Central memory CD4-positive, alpha-beta T cell (primary cell): ENCODE measurements around the gene ARHGAP27.

Experiments
- DNase-seq: peaks from one replicate; pipeline ENCODE4 v3.0.0; 2022

The ARHGAP27 gene

DNA sequence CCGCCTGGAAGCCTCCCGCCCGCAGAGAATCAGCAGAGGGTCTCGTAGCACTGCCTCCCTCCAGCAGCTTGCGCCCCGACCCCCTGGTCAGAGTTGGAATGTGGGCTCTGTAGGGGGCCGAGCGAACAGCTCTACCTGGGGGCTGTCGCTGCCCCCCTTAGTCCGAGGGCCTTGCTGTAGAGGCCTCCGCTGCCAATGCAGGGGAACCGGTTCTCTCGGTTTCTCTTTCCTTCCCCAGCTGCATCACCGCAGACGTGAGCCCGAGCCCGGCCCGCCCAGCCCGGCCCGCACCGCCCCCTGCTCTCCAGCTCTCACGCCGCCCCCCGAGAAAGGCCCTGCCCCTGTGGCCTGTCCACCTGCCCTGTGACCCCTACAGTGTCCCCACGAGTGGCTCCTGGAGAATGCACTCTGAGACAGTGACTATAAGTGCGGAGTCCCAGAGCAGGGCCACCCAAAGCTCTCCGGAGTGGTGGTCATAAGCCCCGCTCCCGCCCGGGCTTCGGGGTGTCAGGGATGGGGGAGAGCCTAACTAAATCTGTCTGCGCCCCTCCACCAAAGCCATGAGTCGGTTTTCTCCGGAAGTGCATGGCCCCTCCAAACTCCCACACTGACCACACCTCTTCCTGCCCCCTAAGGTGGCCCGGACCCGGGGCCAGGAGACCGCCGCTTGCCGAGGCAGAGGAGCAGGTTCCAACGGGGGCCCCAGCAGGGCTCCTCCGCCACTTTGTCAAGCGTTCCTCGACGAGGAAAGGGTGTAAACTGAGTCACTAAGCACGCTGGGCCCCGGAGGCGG is 1.7 kb downstream of the ARHGAP27 start:
- no peak for DNase-seq

DNA sequence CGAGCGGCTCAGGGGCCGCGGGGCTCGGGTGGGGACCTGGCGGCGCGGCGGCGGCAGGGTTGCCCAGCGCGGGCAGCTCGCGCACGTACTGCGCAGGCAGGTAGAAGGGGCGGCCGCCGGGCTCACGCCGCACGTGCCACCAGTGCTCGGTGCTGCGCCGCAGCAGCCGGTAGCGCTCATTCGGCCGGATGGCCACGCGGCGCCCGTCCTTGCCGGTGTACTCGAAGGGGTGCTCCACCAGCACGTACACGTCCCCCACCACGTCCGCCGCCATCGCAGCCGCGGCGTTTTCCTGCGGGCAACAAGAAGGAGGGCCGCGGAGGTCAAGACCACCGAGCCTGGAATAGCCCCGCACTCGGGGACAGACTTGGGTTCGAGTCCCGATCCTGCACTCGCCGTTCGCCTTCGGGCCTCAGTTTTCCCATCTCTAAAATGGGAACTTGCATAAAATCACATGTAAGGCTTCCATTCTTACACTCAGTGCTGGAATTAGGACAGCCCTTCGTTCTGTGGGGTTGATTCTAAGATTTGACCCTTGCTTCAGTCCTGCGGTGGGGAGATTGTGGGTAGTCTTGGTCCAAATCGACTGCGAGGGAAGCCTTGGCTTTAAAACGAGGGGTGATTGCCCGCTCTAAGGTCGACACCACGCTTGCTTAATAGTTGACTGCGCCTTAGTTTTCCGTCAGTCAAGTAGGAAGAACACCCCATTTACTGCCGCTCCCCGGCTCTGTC is 2.5 kb downstream of the ARHGAP27 start:
- no peak for DNase-seq

DNA sequence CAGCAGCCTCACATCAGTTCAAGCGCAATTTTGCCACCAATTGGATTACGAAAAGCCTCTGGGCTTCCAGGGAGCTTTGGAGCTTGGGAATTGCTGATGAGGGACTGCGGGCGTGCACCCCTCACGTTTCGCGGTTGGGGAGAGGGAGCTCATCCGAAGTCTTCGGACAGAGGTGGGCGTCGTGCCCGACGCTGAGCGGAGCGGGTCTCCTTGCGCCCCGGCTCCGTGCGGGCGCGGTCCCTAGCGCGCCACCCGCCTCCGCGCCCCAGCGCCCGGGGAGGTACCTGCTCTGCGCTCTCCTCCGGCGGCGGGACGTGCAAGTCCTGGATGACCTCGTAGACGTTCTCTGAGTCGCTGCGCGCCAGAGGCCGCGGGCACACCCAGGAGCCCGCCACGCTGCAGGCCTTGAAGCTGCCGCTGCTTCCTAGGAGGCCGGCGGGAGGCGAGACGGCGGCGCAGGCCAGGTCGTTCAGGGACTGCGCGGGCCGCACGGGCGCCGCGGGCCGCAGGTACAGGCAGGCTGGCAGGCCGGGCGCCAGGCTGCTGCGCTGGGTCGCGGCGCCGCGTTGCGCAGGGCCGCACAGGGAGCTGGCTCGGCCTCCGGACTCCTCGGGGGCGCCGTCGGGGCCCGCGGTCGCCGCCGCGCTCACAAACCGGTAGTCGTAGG is 3.2 kb downstream of the ARHGAP27 start:
- no peak for DNase-seq

DNA sequence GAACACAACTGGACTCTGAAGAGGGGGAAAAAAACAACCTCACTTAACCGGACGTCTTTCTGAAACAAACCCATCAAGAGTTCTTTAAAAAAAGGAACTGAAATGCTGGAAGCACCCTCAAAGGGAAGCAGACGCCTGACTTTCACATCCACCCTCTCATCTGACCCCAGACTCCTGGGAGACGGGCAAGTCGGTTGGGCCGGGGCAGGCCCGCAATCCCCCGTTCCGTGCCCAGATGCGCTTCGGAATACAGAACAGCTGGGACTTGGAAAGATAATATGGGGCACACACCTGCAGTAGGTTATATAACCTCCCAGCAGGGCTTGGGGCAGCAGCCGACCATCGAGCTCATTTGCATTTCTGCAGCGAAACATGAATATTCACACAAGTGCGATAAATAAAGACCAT is 3.7 kb downstream of the ARHGAP27 start:
- DNase-seq: no peak

DNA sequence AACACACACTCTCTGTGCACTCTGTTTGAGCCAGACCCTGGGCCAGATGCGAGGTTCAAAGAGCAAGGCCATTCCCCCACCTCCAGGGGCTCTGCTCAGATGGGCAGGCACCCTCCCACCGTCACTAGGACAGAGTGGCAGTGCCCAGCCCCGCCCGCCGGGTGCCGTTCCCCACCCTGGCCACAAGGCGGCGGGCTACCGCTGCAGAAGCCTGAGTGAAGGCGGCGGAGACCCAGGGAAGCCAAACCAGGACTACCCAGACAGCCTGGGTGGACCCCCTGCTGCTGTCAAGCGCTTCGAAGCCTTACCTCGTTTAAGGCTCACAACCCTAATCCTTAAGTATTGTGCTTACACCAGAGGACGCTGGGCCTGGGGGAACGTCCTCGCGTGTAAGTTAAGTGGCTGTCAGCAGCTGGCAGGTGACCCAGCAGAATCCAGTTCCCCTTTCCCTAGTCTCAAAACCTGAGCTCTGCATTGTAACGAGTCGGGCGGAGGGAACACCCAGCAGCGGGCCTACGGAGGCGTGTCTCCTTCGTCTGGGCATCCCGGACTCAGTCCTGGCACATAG is 4.5 kb downstream of the ARHGAP27 start:
- peak; percentile 74 for DNase-seq

DNA sequence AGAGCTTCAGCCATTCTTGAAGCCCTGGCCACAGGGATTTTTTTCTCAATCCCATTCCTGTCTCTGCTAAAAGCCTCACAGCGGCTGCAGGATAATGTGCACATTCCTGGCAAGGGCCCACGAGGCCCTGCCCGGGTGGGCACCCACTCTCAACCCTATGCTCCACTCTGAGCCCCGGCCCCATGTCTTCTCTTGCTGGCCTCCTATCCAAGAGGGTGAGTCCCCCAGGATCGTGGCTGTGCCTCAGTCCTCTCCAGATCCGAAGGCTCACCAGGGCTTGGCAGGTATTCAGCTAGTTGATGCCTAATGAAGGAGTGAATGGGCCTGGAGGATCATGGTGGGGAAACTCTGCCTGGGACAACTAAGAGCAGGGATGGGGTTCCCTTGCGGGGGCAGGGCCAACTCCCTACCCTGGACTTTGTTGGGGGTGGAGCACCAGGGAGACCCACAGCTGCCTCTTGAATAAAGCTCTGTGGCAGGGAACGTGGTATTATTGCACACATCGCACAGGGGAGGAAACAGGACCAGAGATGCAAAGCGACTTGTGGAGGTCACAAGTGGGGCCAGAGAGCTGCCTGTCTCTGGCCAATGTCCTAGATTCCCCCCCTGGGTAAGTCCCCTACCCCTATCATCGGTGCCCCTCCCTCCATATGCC is 5.4 kb downstream of the ARHGAP27 start:
- no peak for DNase-seq

DNA sequence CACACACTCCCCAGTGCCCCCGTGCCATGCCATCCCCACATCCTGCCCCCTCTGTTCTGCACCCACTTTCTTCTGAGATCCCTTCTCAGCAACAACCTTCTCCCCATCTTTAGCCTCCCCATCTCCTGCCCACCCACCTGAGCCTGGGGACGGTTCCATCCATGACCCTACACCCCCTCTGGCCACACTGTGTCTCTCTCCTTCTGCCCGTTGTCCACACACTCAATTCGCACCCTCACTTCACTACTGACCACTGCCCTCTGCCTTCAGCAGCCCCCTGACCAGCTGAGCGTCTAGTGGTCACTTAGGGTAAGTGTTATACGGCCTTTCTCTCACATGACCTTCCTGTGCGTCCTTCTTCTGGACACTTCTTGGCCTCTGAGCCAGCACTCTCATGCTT is 6.1 kb downstream of the ARHGAP27 start:
- DNase-seq: no peak

DNA sequence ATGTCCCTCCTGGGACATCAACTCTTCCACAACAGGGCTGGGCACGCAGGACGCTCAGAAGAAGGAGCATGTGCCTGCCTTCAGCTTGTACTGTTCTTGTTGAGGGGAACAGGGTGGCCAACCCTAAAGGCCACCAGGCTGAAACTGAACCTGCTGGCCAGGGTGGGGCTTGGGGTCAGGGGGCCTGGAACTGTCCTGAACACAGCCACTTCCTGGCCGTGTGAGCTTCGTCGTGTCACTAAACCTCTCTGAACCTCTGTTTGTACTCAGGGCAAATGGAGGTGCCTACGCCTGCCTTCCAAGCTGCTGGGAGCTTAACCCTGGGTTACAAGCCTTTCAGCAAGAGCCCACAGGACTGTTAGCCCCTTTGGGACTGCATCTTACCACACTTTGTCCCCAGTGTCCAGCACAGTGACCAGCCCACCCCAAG is 6.7 kb downstream of the ARHGAP27 start:
- no peak for DNase-seq

DNA sequence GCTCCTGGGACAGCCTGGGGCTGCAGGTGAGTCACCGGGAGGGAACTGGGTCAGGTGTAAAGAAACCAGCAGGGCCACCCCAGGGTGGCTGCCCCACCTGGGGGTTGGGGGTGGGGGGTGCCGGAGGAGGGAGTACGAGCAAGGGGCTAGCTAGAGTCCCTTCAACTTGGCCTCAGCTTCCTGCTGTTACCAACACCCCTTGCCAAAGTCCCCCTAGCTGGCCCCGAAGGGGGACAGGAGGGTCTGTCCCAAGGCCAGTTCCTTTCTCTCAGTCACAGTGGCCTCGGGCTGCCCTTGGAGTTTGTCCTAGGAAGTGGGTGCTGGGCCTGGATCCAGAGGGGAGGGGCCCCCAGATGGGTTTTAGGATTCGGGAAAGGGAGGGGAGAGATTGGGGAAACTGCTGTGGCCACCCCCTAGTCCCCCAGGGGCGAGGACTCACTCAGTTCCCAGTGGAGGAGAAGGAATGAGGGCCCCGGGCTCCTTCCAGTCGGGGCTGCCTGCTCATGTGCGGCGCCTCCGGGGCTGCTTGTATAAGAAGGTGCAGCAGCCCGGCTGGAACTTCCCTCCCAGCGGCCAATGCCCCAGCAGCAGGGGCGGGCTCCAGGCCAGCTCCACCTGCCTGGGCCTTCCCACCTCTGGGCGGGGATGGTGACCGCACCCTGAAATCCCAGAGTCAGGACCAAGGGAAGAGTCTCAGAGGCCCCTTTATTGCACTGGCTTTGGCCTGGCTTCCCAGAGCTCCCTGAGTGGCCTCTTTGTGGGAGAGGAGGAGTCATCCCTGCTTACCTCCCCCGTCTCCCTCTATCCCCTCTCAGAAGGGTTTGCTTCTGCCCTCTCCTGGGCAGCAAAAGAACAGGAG is 7.3 kb downstream of the ARHGAP27 start:
- DNase-seq: no peak

DNA sequence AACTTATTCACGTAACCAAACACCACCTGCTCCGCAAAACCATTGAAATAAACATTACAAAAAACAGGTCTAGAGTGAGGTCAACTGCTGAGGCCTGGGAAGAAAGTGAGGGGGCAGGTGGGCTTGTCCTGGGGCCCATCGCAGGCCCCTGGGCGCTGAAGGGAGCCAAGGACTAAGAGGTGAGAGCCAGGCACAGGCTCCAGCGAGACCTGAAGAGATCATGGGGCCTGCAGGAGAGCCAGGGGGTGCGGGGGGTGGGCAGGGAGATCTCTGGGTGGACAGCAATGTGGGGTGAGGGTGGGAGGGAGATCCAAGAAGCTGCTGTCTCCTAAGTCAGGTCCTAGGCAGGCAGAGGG is 7.9 kb downstream of the ARHGAP27 start:
- no peak for DNase-seq

DNA sequence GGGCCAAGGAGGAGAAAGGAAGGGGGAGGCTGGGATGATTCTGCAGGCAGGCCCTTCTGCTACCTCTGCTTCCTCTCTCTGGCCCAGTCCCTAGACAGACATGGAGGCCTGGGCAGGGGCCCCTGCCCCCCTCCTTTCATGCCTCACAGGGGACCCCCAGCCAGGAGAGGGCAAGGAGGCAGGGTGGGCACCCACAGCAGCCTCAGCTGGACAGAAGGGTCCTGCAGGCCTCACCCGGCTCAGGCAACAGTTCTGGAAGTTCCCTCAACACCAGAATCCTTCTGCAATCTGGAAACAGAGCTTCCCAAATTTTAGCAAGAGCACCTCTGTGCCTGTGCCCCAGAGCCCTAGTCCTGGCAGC is 8.7 kb downstream of the ARHGAP27 start:
- no peak for DNase-seq

DNA sequence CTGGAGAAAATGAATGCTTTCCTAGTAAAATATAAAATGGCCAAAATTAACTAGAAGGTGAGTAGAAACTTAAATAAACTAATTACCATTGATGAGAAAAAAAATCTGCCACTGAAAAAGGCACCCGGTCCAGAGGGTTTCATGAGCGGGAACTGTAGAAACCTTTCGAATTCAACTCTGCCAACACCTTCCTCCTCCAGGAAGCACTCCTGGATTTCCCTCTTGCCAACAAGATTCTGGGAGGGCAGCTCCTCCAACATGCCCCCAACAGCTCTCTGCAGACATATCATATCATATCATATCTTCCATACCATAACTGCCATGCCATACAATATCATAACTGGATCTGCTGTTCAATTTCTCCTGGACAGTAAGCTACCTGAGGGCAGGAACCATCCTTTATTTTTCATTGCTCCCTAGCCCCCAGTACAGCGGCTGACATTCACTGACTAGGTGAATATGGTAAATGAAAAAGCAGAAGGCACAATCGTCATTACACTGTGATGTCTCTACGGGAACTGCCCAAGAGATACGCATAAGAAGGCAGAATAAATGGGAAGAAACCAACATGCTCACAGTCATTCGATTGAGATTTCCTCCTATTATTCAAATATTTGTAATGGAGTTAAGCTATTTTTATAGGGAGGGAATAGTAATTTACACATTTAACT is 9.2 kb downstream of the ARHGAP27 start:
- no peak for DNase-seq

DNA sequence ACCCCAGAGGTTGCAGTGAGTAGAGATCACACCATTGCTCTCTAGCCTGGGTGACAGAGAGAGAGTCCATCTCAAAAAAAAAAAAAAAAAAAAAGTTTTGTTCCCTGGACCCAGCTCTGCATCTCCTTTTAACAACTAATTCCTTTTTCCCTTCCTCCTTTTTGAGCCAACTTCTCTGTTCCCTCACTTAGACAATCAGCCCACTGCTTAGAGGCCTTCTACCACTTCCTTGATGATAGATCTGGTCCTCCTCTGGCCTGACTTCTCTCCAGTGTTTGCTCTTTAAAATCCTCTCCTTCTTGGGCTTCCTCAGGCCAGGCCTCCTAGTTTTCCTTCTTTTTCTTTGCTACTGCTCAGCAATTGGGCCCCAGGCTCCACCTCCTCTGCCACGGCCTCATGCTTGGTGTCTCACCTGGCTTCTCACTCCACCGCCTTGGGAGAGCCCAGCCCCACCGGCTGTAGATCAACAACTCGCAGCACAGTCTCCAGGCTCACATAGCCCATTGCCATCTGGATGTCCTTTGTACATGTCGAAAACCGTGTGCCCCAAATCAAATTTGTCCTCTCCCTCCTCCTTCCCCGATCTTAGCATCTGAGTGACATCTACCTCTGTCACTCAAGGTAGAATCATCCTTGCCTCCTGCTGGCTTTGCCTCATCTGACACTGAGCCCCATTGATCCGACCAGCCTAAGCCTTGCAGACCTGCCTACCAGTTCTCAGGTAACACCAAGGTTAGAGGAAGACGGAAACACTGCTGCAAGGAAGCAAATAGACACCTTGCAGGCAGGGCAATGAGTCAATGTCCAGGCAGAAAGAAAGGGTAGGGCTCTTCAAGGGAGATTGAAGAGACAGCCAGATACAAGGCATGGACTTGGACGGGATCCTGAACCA is 17.4 kb downstream of the ARHGAP27 start:
- DNase-seq: no peak

DNA sequence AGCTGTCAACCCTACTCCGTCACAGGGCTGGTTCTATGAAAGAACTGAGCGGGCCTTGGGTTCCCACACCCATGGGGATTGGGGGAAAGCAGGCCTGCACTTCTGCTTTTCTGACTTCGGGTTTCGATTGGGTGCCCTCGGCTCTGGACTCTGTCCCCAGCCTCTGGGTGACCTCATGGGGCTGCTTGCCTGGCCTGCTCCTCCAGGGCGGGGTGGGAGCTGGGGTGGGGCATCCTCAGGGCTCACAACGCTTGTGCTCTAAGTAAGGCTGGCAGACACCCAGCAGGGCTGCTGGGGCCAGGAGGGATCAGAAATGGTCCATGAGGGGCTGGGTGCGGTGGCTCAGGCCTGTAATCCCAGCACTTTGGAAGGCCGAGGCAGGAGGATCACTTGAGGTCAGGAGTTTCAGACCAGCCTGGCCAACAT is 19.2 kb downstream of the ARHGAP27 start:
- no peak for DNase-seq

DNA sequence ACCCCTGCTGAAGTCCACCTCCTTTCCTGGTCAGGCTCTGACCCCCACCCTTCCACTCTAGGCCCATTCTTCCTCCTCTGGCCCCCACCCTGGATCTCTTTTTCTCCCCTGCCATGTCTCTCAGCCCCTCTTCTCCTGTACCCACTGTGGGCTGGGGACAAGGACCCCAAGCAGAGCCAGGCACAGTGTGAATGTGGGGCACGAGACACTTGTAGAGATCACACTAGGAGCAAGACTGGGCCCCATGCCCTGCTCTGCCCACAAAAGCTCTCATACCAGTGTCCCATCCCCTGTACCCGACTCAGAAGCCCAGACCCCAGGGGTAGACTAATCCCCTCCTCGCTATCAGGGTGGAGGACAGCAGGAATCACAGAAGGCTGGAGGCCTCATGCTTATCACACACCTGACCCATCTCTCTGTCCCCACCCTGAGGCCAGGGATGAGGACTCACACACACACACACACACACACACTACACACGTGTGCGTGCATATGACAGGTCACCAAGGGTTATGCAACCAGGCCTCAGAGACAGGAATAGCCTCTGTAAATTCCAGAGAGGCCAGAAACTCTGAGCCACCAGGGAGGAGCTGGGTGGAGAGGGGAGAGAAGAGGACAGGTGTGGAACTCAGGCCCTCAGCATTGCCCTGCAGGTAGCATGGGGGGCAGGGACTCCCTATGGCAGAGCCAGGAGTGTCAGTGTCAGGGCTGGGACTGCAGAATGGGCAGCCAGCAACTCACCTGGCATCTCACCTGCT is 21.1 kb downstream of the ARHGAP27 start:
- no peak for DNase-seq

DNA sequence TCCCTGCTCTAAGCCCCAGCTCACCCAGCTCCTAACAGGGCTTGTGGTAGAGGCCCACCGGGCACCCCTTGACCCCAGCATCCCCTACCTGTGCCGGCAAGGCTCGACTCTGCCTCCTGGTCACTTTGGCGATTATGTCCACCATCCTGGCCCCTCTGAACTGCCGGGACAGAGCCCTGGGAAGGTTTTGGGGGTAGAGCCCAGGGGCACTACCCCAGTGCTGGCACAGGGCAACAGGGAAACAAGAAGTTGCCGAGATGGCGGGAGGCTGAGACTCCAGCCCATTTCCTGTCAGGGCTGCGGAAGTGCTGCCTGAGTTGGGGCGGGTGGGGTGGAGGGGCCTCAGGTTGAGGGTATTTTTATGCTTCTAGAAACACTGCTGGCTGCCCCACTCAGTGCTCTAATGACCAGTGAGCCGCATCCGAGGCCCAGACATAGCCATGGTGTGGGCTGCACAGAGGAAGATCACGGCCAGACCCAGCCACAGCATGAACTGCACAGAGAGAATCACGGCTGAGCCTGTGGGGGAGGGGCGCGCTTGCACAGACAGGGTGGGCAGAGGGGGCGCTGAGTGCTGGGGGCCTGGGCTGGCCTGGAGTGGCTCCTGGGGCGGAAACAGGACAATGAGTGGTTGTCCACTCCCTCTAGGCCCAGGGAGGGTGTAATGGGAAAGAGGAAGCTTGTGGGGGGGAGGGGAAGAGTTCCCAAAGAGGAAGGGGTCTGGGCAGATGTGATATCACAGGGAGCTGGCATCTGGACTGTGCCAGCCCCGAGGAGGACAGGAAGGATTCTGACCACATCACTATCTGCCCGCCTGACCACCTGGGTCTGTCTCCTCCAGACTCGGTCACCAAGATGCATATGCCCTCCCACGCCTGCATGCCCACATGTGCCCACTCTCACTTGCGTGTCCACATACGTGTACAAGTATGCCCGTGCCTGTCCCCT is 22.3 kb downstream of the ARHGAP27 start:
- DNase-seq: peak; percentile 58

DNA sequence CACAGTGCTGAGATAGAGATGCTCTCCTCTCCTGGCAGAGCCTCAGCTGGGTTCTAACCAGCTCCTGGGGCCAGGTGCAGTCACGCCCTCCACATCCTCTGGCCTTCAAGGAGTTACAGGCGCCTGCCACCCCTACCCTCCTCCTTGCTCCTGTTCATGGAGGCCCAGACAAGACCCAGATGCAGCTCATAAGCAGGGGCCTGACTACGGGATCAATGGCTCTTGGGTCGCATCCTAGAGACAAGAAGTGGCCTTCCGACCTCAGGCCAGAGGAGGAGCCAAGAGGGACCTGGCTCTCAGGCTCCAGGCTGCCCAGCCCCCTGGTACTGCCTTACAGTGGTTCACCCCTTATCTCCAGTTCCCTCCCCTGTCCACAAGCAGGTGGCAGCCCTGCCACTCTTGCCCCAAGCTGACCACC is 23.0 kb downstream of the ARHGAP27 start:
- no peak for DNase-seq
